NB4 (cell line): ENCODE results near the gene GNB2.

Experiments
- CTCF ChIP-seq: IDR thresholded peaks from one replicate; pipeline ENCODE4 v1.5.1; 2012; ENCODE audit warnings: low read depth, low read length
- MAX ChIP-seq: IDR thresholded peaks from 2 replicates; pipeline ENCODE4 v1.6.1; 2011; ENCODE audit warnings: low read depth, low read length
- MYC ChIP-seq: IDR thresholded peaks from 2 replicates; pipeline ENCODE4 v1.6.1; 2011; ENCODE audit warnings: low read depth, low read length
- POLR2A ChIP-seq: IDR thresholded peaks from 2 replicates; pipeline ENCODE4 v1.6.1; 2011; ENCODE audit warnings: mild to moderate bottlenecking; ENCODE audit not compliant: insufficient read length; ENCODE audit errors: extremely low read depth

GRCh38 chr7:100623951-100624824, 49.4 kb upstream of the GNB2 start:
- TF ChIP-seq CTCF (no peak), MAX (no peak), MYC (no peak), POLR2A (no peak)
